ENCODE measurements around the gene OTX1. TPM values are rescaled to one million over a fixed set of nuclear protein-coding genes. Genes with fewer than 3 reads are reported as not detected.
A peak's percentile ranks its signal among the peaks of the same experiment; 100 is the strongest.

OTX1 gene
- total RNA-seq, 1 experiment from 2014 or later: 0.90 TPM

DNA sequence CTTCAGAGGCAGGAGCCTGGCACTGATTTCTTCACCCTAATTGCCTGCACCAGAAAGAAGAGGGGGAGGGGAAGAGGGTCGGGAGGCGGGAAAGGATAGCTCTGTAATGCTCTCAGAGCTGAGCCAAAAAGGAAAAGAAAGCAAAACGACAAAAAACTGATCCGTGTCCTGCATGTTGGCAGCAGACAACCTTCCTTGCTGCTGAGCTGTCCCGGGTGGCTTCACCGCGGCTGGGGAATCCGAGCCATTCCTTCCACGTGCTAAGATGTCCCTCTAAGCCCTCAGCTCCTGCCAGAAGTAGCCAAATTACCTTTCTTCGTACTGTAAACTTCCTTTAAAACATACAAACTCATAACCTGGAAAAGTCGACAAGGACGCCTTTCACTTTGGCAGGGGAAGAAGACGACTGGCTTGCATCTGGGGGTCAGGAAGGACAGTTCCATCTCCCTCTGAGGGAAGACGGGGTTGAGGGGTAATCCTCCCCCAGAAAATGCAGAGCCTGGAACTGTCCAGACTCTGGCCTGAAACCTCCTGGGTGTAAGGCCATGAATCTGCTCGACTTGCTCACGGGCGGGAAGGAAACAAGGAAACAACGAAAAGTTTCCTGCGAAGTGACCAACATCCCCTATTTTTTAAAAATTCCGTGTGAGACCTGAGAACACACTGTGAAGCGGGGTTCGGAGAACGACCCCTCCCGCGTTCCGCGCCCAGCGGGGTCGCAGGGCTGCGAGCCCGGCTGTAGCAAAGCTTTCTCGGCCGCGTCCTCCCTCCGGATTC is 7.7 kb downstream of the OTX1 start:
- Mint-ChIP-seq H3K4me1 (peaks cover 58% of the 10 kb centered on the region), H3K36me3 (no peaks in the 10 kb centered on the region), H3K9me3 (no peaks in the 10 kb centered on the region), H3K27me3 (ENCODE audit: low read depth) (peaks cover 100% of the 10 kb centered on the region), H3K4me3 (peak overlapping the region; percentile 70), H3K27ac (no peak overlapping the region; the same call in 1 of the 2 replicates)
- no peak for TF ChIP-seq MXD4 (CRISPR knock-in tag; IDR thresholded peaks at IDR 0.05; ENCODE audit: borderline replicate concordance)
- TF ChIP-seq, protein P1, sequence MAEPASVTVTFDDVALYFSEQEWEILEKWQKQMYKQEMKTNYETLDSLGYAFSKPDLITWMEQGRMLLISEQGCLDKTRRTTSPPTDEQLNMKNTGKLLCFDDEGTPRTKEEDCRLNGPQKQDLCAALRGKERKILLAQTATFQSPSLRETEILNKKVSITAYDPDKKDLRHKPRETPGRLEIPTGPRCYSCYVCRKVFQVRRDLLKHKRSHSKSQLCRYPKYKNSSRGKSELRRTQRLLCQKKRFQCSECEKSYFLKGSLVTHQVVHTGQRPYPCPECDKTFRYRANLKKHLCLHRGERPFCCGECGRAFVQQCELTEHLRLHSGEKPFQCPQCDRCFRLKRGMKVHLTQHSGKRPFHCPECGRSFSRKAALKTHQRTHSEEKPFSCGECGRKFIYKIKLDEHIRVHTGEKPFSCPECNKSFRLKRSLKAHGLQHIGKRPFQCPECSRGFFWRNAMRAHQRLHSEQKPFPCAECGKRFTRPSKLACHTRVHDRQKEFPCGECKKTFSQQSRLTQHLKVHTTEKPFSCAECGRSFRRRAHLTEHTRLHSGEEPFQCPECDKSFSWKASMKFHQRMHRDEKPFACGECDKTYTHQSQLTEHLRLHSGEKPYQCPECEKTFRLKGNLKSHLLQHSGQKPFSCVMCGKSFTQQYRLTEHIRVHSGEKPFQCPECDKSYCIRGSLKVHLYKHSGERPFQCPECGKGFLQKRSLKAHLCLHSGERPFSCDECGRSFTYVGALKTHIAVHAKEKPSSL (CRISPR knock-in tag; conservative IDR thresholded peaks at IDR 0.05): no peak
- 0 out of 2 replicates have a peak, but pooled peaks have one; percentile 3 for ATAC-seq
- POLR2A ChIA-PET: interaction anchor here (0.9 kb wide), 1 partner anchor 11 kb away, joined by 5 read pairs; no protein-coding TSS in a partner anchor
- CTCF ChIA-PET: interaction anchor here (1.7 to 2.0 kb wide), 2 partner anchors 14 to 430 kb away, joined by 6 to 12 read pairs; no protein-coding TSS in a partner anchor
- DNase-seq (ENCODE audit: low spot score): peak; percentile 46

- CTCF ChIA-PET: interaction anchor here (1.7 to 2.0 kb wide), 2 partner anchors 15 to 429 kb away, joined by 6 to 12 read pairs; no protein-coding TSS in a partner anchor
- POLR2A ChIA-PET: no interaction called here
- DNase-seq (ENCODE audit: low spot score) (peak; percentile 63), ATAC-seq (peak; percentile 6)
- Mint-ChIP-seq H3K9me3 (no peaks in the 10 kb centered on the region), H3K4me3 (peak overlapping the region; percentile 70), H3K36me3 (no peaks in the 10 kb centered on the region), H3K27ac (no peak overlapping the region), H3K27me3 (ENCODE audit: low read depth) (peaks cover 100% of the 10 kb centered on the region), H3K4me1 (peaks cover 52% of the 10 kb centered on the region)
- TF ChIP-seq CBFB (CRISPR knock-in tag; IDR thresholded peaks at IDR 0.05; ENCODE audit: low read depth) (0 out of 2 replicates have a peak, but pooled peaks have one; percentile 29), CREB1 (CRISPR knock-in tag; IDR thresholded peaks at IDR 0.05) (0 out of 2 replicates have a peak, but pooled peaks have one; percentile 47), GTF2I (CRISPR knock-in tag; conservative IDR thresholded peaks at IDR 0.05) (no peak), ZNF281 (CRISPR knock-in tag; IDR thresholded peaks at IDR 0.05) (peak; percentile 72; the same call in 1 of the 2 replicates), KAT7 (CRISPR knock-in tag; IDR thresholded peaks at IDR 0.05; ENCODE audit: borderline replicate concordance) (0 out of 2 replicates have a peak, but pooled peaks have one; percentile 42), ZNF219 (CRISPR knock-in tag; IDR thresholded peaks at IDR 0.05; ENCODE audit: borderline replicate concordance) (peak; percentile 82; the same call in 1 of the 2 replicates), ATF1 (CRISPR knock-in tag; IDR thresholded peaks at IDR 0.05) (0 out of 2 replicates have a peak, but pooled peaks have one; percentile 35), GABPB1 (CRISPR knock-in tag; IDR thresholded peaks at IDR 0.05) (no peak), ATF6 (CRISPR knock-in tag; IDR thresholded peaks at IDR 0.05) (0 out of 2 replicates have a peak, but pooled peaks have one; percentile 61), TP53 (CRISPR knock-in tag; IDR thresholded peaks at IDR 0.05) (peak; percentile 82; the same call in 1 of the 2 replicates), ZNF121 (CRISPR knock-in tag; IDR thresholded peaks at IDR 0.05) (no peak), ZNF263 (CRISPR knock-in tag; IDR thresholded peaks at IDR 0.05; ENCODE audit: low read depth) (peak; percentile 36; the same call in 1 of the 2 replicates), SP1 (CRISPR knock-in tag; conservative IDR thresholded peaks at IDR 0.05) (peak; percentile 56), FOXP1 (CRISPR knock-in tag; IDR thresholded peaks at IDR 0.05; ENCODE audit: borderline replicate concordance) (peak; percentile 90; the same call in 1 of the 2 replicates)
- TF ChIP-seq, protein P2, sequence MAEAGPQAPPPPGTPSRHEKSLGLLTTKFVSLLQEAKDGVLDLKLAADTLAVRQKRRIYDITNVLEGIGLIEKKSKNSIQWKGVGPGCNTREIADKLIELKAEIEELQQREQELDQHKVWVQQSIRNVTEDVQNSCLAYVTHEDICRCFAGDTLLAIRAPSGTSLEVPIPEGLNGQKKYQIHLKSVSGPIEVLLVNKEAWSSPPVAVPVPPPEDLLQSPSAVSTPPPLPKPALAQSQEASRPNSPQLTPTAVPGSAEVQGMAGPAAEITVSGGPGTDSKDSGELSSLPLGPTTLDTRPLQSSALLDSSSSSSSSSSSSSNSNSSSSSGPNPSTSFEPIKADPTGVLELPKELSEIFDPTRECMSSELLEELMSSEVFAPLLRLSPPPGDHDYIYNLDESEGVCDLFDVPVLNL (CRISPR knock-in tag; IDR thresholded peaks at IDR 0.05; ENCODE audit: borderline replicate concordance, low read depth): peak; percentile 78; the same call in 1 of the 2 replicates
- TF ChIP-seq, protein P3, sequence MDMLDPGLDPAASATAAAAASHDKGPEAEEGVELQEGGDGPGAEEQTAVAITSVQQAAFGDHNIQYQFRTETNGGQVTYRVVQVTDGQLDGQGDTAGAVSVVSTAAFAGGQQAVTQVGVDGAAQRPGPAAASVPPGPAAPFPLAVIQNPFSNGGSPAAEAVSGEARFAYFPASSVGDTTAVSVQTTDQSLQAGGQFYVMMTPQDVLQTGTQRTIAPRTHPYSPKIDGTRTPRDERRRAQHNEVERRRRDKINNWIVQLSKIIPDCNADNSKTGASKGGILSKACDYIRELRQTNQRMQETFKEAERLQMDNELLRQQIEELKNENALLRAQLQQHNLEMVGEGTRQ (CRISPR knock-in tag; IDR thresholded peaks at IDR 0.05): peak; percentile 24; the same call in 1 of the 2 replicates
- TF ChIP-seq, protein P4, sequence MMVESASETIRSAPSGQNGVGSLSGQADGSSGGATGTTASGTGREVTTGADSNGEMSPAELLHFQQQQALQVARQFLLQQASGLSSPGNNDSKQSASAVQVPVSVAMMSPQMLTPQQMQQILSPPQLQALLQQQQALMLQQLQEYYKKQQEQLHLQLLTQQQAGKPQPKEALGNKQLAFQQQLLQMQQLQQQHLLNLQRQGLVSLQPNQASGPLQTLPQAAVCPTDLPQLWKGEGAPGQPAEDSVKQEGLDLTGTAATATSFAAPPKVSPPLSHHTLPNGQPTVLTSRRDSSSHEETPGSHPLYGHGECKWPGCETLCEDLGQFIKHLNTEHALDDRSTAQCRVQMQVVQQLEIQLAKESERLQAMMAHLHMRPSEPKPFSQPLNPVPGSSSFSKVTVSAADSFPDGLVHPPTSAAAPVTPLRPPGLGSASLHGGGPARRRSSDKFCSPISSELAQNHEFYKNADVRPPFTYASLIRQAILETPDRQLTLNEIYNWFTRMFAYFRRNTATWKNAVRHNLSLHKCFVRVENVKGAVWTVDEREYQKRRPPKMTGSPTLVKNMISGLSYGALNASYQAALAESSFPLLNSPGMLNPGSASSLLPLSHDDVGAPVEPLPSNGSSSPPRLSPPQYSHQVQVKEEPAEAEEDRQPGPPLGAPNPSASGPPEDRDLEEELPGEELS (CRISPR knock-in tag; IDR thresholded peaks at IDR 0.05): peak; percentile 93
Observed at GRCh38 chr2:63058921-63059792, 8.5 kb downstream of the OTX1 start.

Data from WTC11 (cell line).